ENCODE results near the gene KRT4.

Gene KRT4

DNA sequence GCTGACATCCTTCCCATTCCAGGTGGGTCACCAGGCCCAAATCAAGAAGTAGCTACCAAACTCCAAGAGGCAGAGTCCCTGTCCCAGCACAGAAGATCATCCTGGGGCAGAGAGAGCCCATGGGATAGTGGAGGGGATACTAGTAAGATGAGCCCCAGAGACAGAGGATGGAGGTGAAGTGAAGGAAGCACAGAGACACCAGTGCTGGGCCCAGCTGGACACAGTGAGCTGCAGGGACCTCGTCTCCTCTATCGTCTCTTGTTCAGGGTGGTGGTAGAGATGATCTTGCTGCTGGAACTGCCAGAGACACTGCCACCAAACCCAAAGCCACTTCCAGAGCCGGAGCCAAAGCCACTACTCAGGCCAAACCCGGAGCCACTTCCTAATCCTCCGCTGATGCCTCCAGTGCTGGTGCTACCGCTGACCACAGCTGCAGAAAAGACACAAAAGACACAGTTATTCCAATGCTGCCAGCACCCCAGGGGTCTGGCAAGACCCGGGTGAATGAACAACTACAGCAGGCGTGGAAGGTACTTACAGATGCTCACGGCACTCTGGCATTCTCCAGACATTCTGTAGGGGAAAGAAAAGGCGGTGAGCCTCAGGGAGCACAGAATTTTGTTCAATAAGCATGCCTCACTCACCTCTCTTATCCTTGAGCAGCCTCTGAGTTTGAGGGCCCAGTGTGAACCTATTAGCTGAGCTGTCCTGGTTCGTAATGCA is 6.9 kb downstream of the KRT4 start:
- Histone ChIP-seq H3K9ac (ENCODE audit: low read length in 2 of 2) (no peak overlapping the region), H3K27ac (ENCODE audit: low read length) (no peak overlapping the region), H3K36me3 (ENCODE audit: control insufficient read depth in 2 of 2, insufficient read depth in 2 of 2, low read length in 2 of 2) (no peaks in the 10 kb centered on the region), H3K4me3 (ENCODE audit: low read length in 2 of 2) (no peak overlapping the region), H3K4me1 (ENCODE audit: control insufficient read depth, insufficient read depth, low read length) (no peaks in the 10 kb centered on the region), H3K9me3 (ENCODE audit: control insufficient read depth in 2 of 2, low read length in 2 of 2) (no peaks in the 10 kb centered on the region), H3K27me3 (ENCODE audit: control insufficient read depth in 1 of 2, insufficient read depth in 2 of 2, low read length in 2 of 2) (peaks cover 5 to 6% of the 10 kb centered on the region in 2 donors)

DNA sequence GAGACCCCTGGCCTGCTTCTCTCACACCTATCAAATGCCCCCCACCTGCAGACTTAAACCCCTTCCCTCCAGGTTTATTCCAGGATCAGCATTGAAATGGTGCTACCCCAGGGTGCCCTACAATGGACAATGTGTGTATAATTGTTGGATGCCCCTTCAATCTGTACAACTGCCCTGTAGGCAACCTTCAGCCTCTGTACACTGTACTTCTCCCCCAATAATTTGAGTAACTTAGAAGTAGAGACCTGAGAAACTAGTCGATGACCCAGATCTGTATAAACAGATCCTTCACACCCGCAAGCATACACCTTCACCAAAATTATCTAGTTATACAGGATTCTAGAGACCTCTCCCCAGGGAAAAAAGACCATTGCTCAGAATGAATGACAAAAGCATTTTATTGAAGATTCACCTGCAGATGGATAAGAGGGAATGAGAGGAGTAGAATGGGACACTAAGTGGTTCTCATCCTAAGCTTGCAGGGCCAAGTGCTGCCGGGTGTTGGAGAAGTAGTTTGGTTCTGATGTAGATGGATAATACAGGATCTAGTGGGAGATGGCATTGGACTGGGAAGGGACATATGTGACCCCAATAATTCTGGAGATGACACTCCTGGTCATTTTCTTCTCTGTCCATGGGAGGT is 7.6 kb downstream of the KRT4 start:
- Histone ChIP-seq H3K36me3 (ENCODE audit: control insufficient read depth in 2 of 2, insufficient read depth in 2 of 2, low read length in 2 of 2) (no peaks in the 10 kb centered on the region), H3K4me1 (ENCODE audit: control insufficient read depth, insufficient read depth, low read length) (no peaks in the 10 kb centered on the region), H3K27ac (ENCODE audit: low read length) (no peak overlapping the region), H3K4me3 (ENCODE audit: low read length in 2 of 2) (no peak overlapping the region), H3K9ac (ENCODE audit: low read length in 2 of 2) (no peak overlapping the region), H3K27me3 (ENCODE audit: control insufficient read depth in 1 of 2, insufficient read depth in 2 of 2, low read length in 2 of 2) (peaks cover 5 to 6% of the 10 kb centered on the region in 2 donors), H3K9me3 (ENCODE audit: control insufficient read depth in 2 of 2, low read length in 2 of 2) (no peaks in the 10 kb centered on the region)

DNA sequence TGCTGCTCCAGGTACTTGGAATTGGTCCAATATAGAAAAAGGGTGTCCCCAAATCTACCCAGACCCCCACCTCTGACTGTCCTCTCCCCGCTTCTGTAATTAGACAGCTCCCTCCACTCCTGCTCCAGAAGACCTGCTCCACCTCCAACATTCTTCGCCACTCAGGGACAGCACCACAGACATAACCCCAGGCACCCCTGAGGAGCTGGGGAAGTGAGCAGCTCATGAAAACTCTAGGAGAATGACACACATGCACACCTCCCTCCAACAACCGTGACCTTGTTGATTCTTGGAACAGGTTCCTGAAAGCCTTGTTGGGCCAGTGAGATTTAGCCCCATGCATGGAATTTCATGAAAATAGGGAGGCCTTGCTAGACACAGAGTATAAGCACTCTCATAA is 8.2 kb downstream of the KRT4 start:
- H3K27ac ChIP-seq (ENCODE audit: low read length), result no peak overlapping the region
- peaks cover 5 to 6% of the 10 kb centered on the region in 2 donors for H3K27me3 ChIP-seq (ENCODE audit: control insufficient read depth in 1 of 2, insufficient read depth in 2 of 2, low read length in 2 of 2)
- no peaks in the 10 kb centered on the region for H3K4me1 ChIP-seq (ENCODE audit: control insufficient read depth, insufficient read depth, low read length)

DNA sequence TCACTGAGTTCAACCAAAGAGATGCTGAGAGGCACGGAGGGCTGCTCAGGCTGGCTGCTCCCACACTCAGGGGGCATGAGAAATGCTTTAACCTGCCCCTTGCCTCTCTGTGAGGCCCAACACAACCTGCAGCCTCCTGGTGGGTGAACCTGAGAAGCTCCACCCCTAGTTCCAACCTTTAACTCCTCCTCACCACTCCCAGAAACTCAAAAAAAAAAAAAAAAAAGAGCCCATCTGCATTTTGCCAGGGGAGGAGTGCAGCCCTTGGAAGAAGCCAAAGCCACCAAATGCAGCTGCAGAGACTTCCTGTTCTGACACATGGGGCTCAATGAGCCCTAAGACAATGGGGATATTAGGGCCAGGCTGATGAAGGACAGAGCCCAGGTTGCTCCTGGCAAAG is 8.9 kb downstream of the KRT4 start:
- peaks cover 3 to 6% of the 10 kb centered on the region in 2 donors for H3K27me3 ChIP-seq (ENCODE audit: control insufficient read depth in 1 of 2, insufficient read depth in 2 of 2, low read length in 2 of 2)
- H3K9me3 ChIP-seq (ENCODE audit: control insufficient read depth in 2 of 2, low read length in 2 of 2), result no peaks in the 10 kb centered on the region
- no peaks in the 10 kb centered on the region for H3K36me3 ChIP-seq (ENCODE audit: control insufficient read depth in 2 of 2, insufficient read depth in 2 of 2, low read length in 2 of 2)
- H3K9ac ChIP-seq (ENCODE audit: low read length in 2 of 2), result no peak overlapping the region
- H3K27ac ChIP-seq (ENCODE audit: low read length), result no peak overlapping the region
- no peaks in the 10 kb centered on the region for H3K4me1 ChIP-seq (ENCODE audit: control insufficient read depth, insufficient read depth, low read length)
- no peak overlapping the region for H3K4me3 ChIP-seq (ENCODE audit: low read length in 2 of 2)

More for the DNA sequence above, 8.2 kb downstream of the KRT4 start:
- H3K9me3 ChIP-seq (ENCODE audit: control insufficient read depth in 2 of 2, low read length in 2 of 2), result no peaks in the 10 kb centered on the region
- no peaks in the 10 kb centered on the region for H3K36me3 ChIP-seq (ENCODE audit: control insufficient read depth in 2 of 2, insufficient read depth in 2 of 2, low read length in 2 of 2)
- H3K4me3 ChIP-seq (ENCODE audit: low read length in 2 of 2), result no peak overlapping the region
- H3K9ac ChIP-seq (ENCODE audit: low read length in 2 of 2), result no peak overlapping the region

DNA sequence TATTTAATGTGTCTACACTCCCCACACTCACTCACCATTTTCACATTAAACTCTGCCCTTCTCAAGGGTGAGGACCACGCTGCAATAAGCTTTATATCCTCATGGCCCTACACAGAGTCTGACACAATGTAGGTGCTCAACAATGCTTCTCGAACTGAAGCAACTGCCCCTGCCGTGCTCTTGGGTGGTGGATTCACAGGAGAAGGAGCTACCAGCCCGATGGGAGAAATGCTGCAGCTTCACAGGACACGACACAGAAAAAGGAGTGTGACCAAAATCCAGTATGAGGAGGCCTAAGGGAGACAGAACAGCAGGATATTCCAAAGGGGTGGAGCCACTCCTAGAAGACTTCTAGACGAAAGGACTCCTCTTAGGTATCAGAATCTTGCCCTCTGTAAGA is 11.5 kb downstream of the KRT4 start:
- Histone ChIP-seq H3K9me3 (ENCODE audit: control insufficient read depth in 2 of 2, low read length in 2 of 2) (no peaks in the 10 kb centered on the region), H3K4me3 (ENCODE audit: low read length in 2 of 2) (no peak overlapping the region), H3K36me3 (ENCODE audit: control insufficient read depth in 2 of 2, insufficient read depth in 2 of 2, low read length in 2 of 2) (no peaks in the 10 kb centered on the region), H3K27ac (ENCODE audit: low read length) (no peak overlapping the region), H3K4me1 (ENCODE audit: control insufficient read depth, insufficient read depth, low read length) (no peaks in the 10 kb centered on the region), H3K27me3 (ENCODE audit: control insufficient read depth in 1 of 2, insufficient read depth in 2 of 2, low read length in 2 of 2) (peaks cover 0 to under 1% of the 10 kb centered on the region in 2 donors), H3K9ac (ENCODE audit: low read length in 2 of 2) (no peak overlapping the region)

DNA sequence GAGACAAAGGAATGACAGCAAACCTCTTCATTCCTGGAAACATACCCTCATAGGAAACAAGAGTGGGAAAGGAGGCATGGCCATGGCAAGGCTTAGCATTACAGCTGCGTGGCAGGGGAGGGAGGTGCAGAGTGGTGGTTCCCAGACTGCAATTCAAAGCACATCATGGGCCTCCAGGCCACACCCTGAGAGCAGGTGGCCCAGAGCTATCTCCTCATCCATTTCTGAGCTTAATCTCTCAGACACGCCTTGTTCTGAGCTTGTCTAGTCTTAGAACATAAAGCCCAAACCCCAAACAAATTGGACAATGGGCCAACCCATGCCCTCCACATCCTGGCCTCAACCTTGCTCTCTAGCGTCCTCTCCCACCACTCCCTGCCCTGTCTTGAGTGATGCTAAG is 12.1 kb downstream of the KRT4 start:
- H3K4me3 ChIP-seq (ENCODE audit: low read length in 2 of 2), result no peak overlapping the region
- no peaks in the 10 kb centered on the region for H3K4me1 ChIP-seq (ENCODE audit: control insufficient read depth, insufficient read depth, low read length)
- H3K36me3 ChIP-seq (ENCODE audit: control insufficient read depth in 2 of 2, insufficient read depth in 2 of 2, low read length in 2 of 2), result no peaks in the 10 kb centered on the region
- H3K27me3 ChIP-seq (ENCODE audit: control insufficient read depth in 1 of 2, insufficient read depth in 2 of 2, low read length in 2 of 2), result no peaks in the 10 kb centered on the region
- no peaks in the 10 kb centered on the region for H3K9me3 ChIP-seq (ENCODE audit: control insufficient read depth in 2 of 2, low read length in 2 of 2)
- no peak overlapping the region for H3K9ac ChIP-seq (ENCODE audit: low read length in 2 of 2)
- H3K27ac ChIP-seq (ENCODE audit: low read length), result no peak overlapping the region

DNA sequence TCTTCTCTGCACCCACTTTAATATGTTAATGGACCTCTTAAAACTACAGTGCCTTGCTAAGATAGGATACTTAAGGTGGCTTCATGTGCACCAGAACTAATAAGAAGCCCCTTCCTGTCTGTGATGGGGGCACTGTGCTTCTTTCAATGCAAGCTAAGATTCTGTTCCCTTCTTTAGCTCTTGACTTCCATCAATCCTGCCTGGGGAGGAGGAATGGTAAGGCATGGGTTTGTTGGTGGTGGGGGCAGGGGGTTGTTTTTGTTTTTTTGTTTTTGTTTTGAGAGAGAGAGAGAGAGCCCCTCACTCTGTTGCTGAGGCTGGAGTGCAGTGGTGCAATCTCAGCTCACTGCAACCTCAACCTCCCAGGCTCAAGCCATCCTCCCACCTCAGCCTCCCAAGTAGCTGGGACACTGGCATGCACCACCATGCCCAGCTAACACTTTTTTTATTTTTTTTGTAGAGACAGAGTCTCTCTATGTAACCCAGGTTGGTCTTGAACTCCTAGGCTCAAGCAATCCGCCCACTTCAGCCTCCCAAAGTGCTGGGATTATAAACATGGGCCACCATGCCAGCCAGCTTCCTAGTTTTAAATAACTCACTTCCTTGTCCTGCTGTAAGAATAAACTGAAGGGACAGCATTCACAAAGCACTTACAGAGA is 13.5 kb downstream of the KRT4 start:
- Histone ChIP-seq H3K4me3 (ENCODE audit: low read length in 2 of 2) (no peak overlapping the region), H3K27ac (ENCODE audit: low read length) (no peak overlapping the region), H3K36me3 (ENCODE audit: control insufficient read depth in 2 of 2, insufficient read depth in 2 of 2, low read length in 2 of 2) (no peaks in the 10 kb centered on the region), H3K9me3 (ENCODE audit: control insufficient read depth in 2 of 2, low read length in 2 of 2) (no peaks in the 10 kb centered on the region), H3K27me3 (ENCODE audit: control insufficient read depth in 1 of 2, insufficient read depth in 2 of 2, low read length in 2 of 2) (no peaks in the 10 kb centered on the region), H3K4me1 (ENCODE audit: control insufficient read depth, insufficient read depth, low read length) (no peaks in the 10 kb centered on the region), H3K9ac (ENCODE audit: low read length in 2 of 2) (no peak overlapping the region)

DNA sequence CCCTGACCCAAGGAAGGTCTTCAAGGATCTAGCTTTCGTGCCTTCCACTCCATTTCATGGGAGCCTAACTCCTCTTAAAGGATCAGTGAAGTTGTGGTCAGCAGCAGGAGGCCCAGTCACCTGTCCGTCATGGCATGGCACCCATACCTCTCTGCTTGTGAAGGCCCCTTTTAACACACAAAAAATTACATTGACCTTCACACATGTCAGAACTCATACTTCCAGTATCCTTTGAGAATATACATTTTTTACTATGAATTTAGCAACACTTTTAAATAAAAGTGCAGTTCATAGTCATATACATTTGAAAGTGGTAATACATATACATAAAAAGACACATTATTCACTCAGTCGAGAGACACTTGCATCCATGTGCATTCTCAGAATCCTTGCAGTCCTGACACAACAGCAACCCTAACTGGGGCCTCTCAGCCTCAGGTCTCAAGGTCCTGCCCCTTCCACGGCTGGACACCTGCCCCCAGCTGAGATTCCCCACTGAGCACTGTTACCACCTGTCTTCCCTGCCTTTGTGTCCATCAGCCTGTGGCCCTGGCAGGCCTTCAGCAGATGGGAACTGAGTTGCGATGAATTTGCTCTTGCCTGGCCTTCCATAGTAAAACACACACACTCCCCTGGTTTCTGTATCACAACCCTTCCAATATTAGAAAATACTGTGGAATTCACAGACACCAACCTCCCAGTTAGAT is 14.3 kb downstream of the KRT4 start:
- H3K9ac ChIP-seq (ENCODE audit: low read length in 2 of 2), result no peak overlapping the region
- H3K27ac ChIP-seq (ENCODE audit: low read length), result no peak overlapping the region
- no peaks in the 10 kb centered on the region for H3K9me3 ChIP-seq (ENCODE audit: control insufficient read depth in 2 of 2, low read length in 2 of 2)
- no peaks in the 10 kb centered on the region for H3K4me1 ChIP-seq (ENCODE audit: control insufficient read depth, insufficient read depth, low read length)
- peaks cover 0 to 1% of the 10 kb centered on the region in 2 donors for H3K27me3 ChIP-seq (ENCODE audit: control insufficient read depth in 1 of 2, insufficient read depth in 2 of 2, low read length in 2 of 2)
- H3K4me3 ChIP-seq (ENCODE audit: low read length in 2 of 2), result no peak overlapping the region
- no peaks in the 10 kb centered on the region for H3K36me3 ChIP-seq (ENCODE audit: control insufficient read depth in 2 of 2, insufficient read depth in 2 of 2, low read length in 2 of 2)

DNA sequence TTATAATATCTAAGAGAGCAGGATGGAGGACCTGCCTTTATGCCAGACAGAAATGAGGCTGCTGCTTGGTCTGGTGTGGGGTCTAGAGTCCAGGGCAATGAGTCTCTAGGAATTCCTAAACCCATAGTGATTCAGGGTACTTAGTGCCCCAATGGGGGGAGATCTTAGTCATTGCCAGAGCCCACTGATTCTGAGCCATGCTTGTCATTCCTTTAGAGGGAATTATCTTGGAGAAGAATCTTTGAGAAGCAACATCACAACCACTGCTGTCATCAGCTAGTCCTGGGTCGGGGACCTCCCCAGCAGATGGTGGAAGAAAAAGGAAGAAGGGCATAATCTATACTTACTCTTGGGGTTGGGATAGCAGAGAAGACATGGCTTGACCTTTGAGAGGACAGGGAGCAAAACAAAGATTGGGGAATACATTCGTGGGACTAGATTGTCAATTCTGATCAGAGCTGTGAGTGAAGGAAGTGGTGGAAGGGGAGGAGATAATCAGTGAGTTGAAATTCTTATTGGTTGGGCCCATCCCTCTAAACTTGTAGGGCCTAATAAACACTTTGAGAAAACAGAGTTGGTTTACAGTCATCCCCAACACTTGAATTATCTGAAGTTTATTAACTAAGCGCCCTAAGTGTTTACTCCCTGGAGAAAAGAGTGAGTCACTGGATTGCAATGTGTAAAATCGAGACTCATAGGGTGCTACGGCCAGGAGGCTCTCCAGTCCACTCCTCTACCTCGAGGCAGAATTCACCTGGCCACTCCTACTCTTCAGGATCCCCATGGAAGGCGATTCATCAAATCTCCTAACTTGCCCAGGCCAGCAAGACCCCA is 15.0 kb downstream of the KRT4 start:
- Histone ChIP-seq H3K36me3 (ENCODE audit: control insufficient read depth in 2 of 2, insufficient read depth in 2 of 2, low read length in 2 of 2) (no peaks in the 10 kb centered on the region), H3K27ac (ENCODE audit: low read length) (no peak overlapping the region), H3K9ac (ENCODE audit: low read length in 2 of 2) (no peak overlapping the region), H3K9me3 (ENCODE audit: control insufficient read depth in 2 of 2, low read length in 2 of 2) (no peaks in the 10 kb centered on the region), H3K4me3 (ENCODE audit: low read length in 2 of 2) (no peak overlapping the region), H3K4me1 (ENCODE audit: control insufficient read depth, insufficient read depth, low read length) (no peaks in the 10 kb centered on the region), H3K27me3 (ENCODE audit: control insufficient read depth in 1 of 2, insufficient read depth in 2 of 2, low read length in 2 of 2) (peaks cover 0 to 3% of the 10 kb centered on the region in 2 donors)
